Measurements from ENCODE around the gene KIF13A.
"Not testable (repeated sequence)": the region's sequence is repeated elsewhere in the genome, so short reads cannot be mapped to it uniquely, and the experiment has no call there.

KIF13A gene

DNA sequence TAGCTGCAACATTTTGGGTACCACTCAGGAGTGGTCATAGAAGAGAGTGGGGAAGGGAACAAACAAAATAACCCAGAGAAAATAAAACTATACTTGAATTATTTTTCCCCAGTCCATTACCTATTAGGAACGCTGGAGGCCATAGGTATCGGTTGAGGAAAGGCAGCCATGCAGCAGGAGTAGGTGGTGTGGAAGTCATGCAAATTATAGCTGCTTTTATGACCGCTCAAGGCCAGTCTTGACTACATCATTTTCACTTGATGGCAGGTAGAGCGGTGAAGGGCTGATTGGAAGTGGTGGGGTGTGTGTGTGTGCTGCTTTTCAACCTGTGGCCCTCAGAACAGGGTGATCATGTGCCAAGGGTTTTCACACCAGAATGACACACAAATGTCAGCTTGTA is 36.5 kb upstream of the KIF13A start:
- H3K27ac ChIP-seq = no peak overlapping the region
- TF ChIP-seq EZH2 (IDR thresholded peaks at IDR 0.05) (no peak), POLR2AphosphoS5 (IDR thresholded peaks at IDR 0.05; ENCODE audit: borderline replicate concordance, low read depth, low read length) (no peak), FOXP2 (optimal IDR thresholded peaks at IDR 0.05; ENCODE audit: control extremely low read depth, extremely low read length, insufficient read depth) (no peak)
- H3K9me3 ChIP-seq (ENCODE audit: low read depth, low read length) = no peaks in the 10 kb centered on the region
- H3K9ac ChIP-seq (ENCODE audit: insufficient read length) = no peak overlapping the region
- H3K36me3 ChIP-seq (ENCODE audit: insufficient read depth, low read length) = no peaks in the 10 kb centered on the region
- DNase-seq (ENCODE audit: low read depth, low spot score) = no peak
- H3K4me3 ChIP-seq = no peak overlapping the region

DNA sequence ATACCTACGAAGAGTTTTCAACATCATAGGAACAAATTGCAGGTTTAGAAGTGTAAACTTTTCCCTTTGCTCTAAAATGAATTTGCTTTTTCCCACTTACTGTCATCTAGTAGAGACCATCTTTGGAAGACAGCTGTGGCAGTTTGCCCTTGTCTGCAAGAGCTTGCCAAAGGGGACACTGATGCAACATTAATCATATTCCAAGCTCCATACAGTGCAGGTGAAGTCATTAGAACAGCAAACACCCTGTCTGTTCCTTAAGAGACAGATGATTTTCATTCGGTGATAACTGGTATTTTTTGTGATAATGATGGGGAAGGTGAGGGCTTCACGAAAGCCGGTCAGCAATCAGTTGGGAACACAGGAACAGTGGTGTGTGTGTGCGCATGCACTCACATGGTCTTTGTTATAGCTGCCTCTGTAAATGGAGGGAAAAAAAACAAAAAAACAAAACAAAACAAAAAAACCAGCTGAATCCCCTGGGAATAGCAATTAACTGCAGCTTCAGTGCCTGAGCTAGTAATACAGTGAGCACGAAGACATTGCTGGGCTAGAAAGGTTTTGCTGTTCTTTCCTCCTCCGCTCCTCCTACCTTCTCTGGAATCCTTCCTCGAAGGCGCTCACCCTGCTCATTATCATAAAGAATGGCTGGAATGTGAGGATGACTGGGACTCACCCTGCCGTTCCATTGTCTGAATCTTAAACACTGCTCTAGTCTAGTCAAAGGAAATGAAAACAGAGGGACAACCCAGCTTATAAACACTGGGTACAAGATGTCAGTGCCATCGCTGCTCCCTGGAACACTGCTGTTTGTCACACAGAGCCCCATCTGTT is 35.2 kb upstream of the KIF13A start:
- TF ChIP-seq EZH2 (IDR thresholded peaks at IDR 0.05) = no peak
- no peak for DNase-seq (ENCODE audit: low read depth, low spot score)
- Histone ChIP-seq H3K4me3 (0 out of 2 replicates have a peak overlapping the region, but pooled peaks have one; percentile 2), H3K27ac (no peak overlapping the region), H3K9me3 (ENCODE audit: low read depth, low read length) (no peaks in the 10 kb centered on the region), H3K36me3 (ENCODE audit: insufficient read depth, low read length) (no peaks in the 10 kb centered on the region), H3K9ac (ENCODE audit: insufficient read length) (no peak overlapping the region)

DNA sequence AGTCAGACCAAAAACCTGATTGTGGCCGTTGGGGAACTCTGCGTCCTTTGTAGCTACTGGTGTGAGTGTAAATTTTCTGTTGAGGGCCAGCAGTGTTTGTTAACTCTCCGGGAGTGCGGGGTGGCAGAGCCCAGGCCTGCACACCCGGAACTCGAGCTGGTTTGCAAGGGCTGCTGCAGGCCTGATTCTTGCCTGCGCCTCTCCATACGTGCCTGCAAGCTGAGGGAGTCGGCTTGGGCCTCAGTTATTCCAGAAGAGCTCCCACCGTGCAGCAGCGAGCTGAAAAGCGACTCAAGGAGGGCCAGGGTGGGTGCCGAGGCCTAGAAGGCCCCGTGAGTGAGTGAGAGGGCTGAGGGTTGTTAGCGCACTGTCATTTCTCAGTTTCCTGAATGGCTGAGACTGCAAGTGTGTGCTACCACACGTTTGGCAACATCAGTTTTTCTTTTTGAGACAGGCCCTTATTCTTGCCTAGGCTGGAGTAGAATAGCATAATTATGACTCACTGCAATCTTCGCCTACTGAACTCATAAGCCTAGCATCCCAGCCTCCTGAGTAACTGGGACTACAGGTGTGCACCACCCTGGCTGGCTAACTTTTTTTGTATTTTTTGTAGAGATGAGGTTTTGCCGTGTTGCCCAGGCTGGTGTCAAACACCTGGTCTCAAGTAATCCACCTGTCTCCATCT is 33.9 kb upstream of the KIF13A start:
- TF ChIP-seq EZH2 (IDR thresholded peaks at IDR 0.05) (no peak), FOXP2 (optimal IDR thresholded peaks at IDR 0.05; ENCODE audit: control extremely low read depth, extremely low read length, insufficient read depth) (no peak), POLR2AphosphoS5 (IDR thresholded peaks at IDR 0.05; ENCODE audit: borderline replicate concordance, low read depth, low read length) (no peak)
- H3K36me3 ChIP-seq (ENCODE audit: insufficient read depth, low read length) = no peaks in the 10 kb centered on the region
- no peaks in the 10 kb centered on the region for H3K9me3 ChIP-seq (ENCODE audit: low read depth, low read length)
- H3K4me3 ChIP-seq = no peak overlapping the region
- H3K9ac ChIP-seq (ENCODE audit: insufficient read length) = no peak overlapping the region
- H3K27ac ChIP-seq = no peak overlapping the region
- no peak for DNase-seq (ENCODE audit: low read depth, low spot score)

- H3K36me3 ChIP-seq (ENCODE audit: insufficient read depth, low read length); H3K27ac ChIP-seq; DNase-seq (ENCODE audit: low read depth, low spot score); H3K9ac ChIP-seq (ENCODE audit: insufficient read length); H3K9me3 ChIP-seq (ENCODE audit: low read depth, low read length); H3K4me3 ChIP-seq: not testable (repeated sequence)
These were observed 33.1 kb upstream of the KIF13A start for GRCh38 chr6:18020545-18020944.

DNA sequence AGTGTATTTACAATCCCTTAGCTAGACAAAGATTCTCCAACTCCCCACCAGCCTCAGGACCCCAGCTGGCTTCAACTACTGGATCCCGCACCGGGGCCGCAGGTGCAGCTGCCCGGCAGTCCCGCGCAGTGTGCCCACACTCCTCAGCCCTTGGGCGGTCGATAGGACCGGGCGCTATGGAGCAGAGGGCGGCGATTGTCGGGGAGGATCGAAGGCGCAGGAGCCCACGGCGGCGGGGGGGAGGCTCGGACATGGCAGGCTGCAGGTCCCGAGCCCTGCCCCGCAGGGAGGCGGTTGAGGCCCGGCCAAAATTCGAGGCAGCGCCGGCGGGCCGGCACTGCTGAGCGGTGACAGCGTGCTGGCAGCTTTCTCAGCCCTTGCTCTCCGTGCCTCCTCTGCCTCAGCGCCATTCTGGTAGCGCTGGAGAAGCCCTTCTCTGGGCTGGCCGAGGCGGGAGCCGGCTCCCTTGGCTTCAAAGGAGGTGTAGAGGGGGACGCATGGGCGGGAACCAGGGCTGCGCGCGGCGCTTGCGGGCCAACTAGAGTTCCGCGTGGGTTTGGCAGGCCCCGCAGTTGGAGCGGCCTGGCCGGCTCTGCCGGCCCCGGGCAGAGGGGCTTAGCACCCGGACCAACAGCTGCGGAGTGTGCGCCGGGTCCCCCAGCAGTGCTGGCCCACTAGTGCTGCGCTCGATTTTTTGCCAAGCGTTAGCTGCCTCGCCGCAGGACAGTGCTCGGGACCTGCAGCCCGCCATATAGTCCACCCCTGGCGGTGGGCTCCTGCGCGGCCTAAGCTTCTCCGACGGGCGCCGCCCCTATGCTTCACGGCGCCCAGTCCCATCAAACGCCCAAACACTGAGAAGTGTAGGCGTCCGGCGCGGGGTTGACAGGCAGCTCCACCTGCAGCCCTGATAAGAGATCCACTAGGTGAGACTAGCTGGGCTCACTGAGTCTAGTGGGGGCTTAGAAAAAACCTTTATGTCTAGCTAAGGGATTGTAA is 32.4 kb upstream of the KIF13A start:
- no peak for TF ChIP-seq POLR2AphosphoS5 (IDR thresholded peaks at IDR 0.05; ENCODE audit: borderline replicate concordance, low read depth, low read length)
- TF ChIP-seq FOXP2 (optimal IDR thresholded peaks at IDR 0.05; ENCODE audit: control extremely low read depth, extremely low read length, insufficient read depth) = no peak
- no peak for TF ChIP-seq EZH2 (IDR thresholded peaks at IDR 0.05)
- H3K9me3 ChIP-seq (ENCODE audit: low read depth, low read length) = no peaks in the 10 kb centered on the region
- no peak overlapping the region for H3K27ac ChIP-seq
- H3K4me3 ChIP-seq = no peak overlapping the region
- DNase-seq (ENCODE audit: low read depth, low spot score) = no peak
- no peak overlapping the region for H3K9ac ChIP-seq (ENCODE audit: insufficient read length)
- H3K36me3 ChIP-seq (ENCODE audit: insufficient read depth, low read length) = no peaks in the 10 kb centered on the region

DNA sequence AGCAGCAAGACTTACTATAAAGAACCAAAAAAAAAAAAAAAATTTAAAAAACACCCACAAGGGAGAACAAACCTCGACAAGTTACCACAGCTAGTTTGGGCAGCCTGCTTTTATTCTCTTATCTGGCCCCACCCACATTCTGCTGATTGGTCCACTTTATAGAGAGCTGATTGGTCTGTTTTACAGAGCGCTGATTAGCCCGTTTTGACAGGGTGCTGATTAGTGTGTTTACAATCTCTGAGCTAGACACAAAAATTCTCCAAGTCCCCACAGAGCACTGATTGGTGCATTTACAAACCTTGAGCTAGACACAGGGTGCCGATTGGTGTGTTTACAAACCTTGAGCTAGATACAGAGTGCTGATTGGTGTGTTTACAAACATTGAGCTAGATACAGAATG is 31.7 kb upstream of the KIF13A start:
- not testable (repeated sequence) for H3K4me3 ChIP-seq; DNase-seq (ENCODE audit: low read depth, low spot score); H3K9ac ChIP-seq (ENCODE audit: insufficient read length); H3K27ac ChIP-seq; H3K9me3 ChIP-seq (ENCODE audit: low read depth, low read length); H3K36me3 ChIP-seq (ENCODE audit: insufficient read depth, low read length)

DNA sequence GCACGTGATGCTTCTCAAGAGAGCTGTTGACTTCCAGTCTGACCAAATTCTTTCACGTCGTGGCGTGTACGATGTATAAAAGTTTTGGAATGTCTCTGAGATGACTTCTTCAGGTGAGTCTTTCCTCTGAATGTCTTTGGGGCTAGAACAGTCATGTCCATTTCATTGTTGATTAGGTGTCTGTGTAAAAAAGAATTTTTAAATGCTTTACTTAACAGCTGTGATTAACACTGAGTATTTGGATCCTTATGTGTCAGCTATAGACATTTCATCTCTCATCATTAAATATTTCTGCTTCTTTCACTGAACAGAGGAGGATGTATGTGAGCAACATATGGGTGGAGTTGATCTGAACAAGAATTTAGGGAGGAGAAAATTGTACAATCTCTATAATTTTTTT is 29.3 kb upstream of the KIF13A start:
- Histone ChIP-seq H3K9ac (ENCODE audit: insufficient read length) (no peak overlapping the region), H3K36me3 (ENCODE audit: insufficient read depth, low read length) (no peaks in the 10 kb centered on the region), H3K4me3 (no peak overlapping the region), H3K27ac (no peak overlapping the region), H3K9me3 (ENCODE audit: low read depth, low read length) (no peaks in the 10 kb centered on the region)
- no peak for DNase-seq (ENCODE audit: low read depth, low spot score)
- TF ChIP-seq POLR2AphosphoS5 (IDR thresholded peaks at IDR 0.05; ENCODE audit: borderline replicate concordance, low read depth, low read length) = no peak
- no peak for TF ChIP-seq EZH2 (IDR thresholded peaks at IDR 0.05)
- no peak for TF ChIP-seq FOXP2 (optimal IDR thresholded peaks at IDR 0.05; ENCODE audit: control extremely low read depth, extremely low read length, insufficient read depth)

GRCh38 chr6:18016133-18016532 is 28.7 kb upstream of the KIF13A start:
- no peak overlapping the region for H3K4me3 ChIP-seq
- H3K9ac ChIP-seq (ENCODE audit: insufficient read length) = no peak overlapping the region
- no peak for DNase-seq (ENCODE audit: low read depth, low spot score)
- H3K36me3 ChIP-seq (ENCODE audit: insufficient read depth, low read length) = no peaks in the 10 kb centered on the region
- H3K9me3 ChIP-seq (ENCODE audit: low read depth, low read length) = no peaks in the 10 kb centered on the region
- no peak overlapping the region for H3K27ac ChIP-seq
- no peak for TF ChIP-seq POLR2AphosphoS5 (IDR thresholded peaks at IDR 0.05; ENCODE audit: borderline replicate concordance, low read depth, low read length)
- no peak for TF ChIP-seq EZH2 (IDR thresholded peaks at IDR 0.05)
- TF ChIP-seq FOXP2 (optimal IDR thresholded peaks at IDR 0.05; ENCODE audit: control extremely low read depth, extremely low read length, insufficient read depth) = no peak

Measured in SK-N-MC (cell line).